Breast epithelium (tissue), 3 donors: Measurements from ENCODE around the gene DCAF8.

Experiments
- POLR2A ChIP-seq: fragments of 450-650 bp; IDR thresholded peaks from one replicate; pipeline ENCODE4 v1.6.1; 2016; ENCODE audit warnings: antibody characterized with exemption, mild to moderate bottlenecking, moderate library complexity
- TF ChIP-seq, protein P1 (sequence below), 3 donors: fragments of 450-650 bp; IDR thresholded peaks; one replicate each; pipeline ENCODE4 v1.5.1; 2016 to 2017; ENCODE audit warnings: antibody characterized with exemption in 3 of 3, mild to moderate bottlenecking in 3 of 3, moderate library complexity in 3 of 3

DNA sequence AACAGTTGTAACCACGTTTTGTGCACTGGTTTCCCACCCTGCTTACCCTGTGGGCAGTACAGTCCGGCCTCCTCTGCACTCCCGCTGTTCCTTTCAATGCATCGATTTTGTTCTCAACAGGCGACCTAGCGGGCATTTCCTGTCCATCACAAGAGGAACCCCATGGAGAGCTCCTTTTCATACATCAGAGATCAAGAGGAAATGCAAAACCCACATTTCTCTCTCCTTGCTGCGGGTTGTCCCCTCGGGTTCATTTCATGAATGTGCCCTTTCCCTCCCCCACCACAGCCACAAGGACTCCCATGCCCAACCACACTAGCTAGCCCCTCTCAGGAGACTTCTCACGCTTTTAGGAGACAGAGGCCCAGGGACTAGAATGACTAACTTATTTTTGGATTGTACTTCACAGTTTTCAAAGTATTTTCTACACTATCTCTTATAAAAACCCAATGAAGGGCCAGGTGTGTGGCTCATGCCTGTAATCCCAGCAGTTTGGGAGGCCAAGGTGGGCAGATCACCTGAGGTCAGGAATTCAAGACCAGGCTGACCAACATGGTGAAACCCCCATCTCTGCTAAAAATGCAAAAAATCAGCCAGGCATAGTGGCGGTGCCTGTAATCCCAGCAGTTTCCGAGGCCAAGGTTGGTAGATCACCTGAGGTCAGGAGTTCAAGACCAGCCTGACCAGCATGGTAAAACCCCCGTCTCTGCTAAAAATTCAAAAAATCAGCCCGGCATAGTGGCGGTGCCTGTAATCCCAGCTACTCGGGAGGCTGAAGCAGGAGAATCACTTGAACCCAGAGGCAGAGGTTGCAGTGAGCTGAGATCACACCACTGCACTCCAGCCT is 92.6 kb downstream of the DCAF8 start:
- TF ChIP-seq, protein P1, sequence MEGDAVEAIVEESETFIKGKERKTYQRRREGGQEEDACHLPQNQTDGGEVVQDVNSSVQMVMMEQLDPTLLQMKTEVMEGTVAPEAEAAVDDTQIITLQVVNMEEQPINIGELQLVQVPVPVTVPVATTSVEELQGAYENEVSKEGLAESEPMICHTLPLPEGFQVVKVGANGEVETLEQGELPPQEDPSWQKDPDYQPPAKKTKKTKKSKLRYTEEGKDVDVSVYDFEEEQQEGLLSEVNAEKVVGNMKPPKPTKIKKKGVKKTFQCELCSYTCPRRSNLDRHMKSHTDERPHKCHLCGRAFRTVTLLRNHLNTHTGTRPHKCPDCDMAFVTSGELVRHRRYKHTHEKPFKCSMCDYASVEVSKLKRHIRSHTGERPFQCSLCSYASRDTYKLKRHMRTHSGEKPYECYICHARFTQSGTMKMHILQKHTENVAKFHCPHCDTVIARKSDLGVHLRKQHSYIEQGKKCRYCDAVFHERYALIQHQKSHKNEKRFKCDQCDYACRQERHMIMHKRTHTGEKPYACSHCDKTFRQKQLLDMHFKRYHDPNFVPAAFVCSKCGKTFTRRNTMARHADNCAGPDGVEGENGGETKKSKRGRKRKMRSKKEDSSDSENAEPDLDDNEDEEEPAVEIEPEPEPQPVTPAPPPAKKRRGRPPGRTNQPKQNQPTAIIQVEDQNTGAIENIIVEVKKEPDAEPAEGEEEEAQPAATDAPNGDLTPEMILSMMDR (IDR thresholded peaks at IDR 0.05): no peak
- TF ChIP-seq POLR2A: no peak
